ENCODE data around the gene GRIN2C. TPM values are rescaled to one million over a fixed set of nuclear protein-coding genes. Genes with fewer than 3 reads are reported as not detected.

GRIN2C gene
- total and polyA plus RNA-seq, 9 of the 15 experiments (the other 6 are each of a cell fraction or from before 2014, with no cell fraction given) = under 0.01 to 0.33 (median 0.10) TPM; not detected in 2

DNA sequence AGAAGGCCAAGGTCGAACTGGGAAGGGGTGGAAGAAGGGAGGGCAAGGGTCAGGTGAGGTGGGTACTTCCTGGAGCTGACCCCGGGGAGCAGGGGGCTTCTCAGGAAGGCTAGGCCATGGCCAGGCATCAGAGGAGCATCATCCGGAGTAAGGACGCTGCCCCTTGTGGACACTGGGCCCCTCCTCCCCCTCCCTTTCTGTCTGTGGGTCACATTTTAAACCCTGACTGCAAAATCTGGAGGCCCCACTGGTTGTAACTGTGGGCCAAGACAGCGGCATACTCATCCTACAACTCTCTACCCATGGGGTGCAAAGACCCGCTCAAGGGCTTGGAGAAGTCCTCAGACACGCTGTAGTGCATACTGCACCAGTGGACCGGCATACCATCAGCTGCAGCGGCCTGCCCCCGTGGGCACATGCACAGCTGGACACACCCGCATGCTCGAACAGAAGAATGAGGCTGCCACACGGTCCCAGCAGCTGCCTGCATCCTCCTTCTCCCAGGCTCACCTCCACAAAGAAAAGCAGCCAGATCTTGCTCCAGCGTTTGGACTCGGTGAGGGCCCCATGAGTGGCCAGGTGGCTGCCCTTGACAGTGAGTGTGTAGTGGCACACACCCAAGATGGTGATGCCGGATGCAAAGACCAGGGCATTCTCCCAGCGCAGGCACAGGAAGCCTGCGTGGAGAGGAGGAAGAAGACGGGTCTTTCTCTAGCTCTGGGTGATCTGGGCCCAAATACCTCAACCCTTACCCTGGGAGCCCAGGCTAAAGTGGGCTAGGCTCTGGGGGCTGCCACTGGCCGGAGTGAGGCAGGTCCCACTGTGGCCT is 32.5 kb upstream of the GRIN2C start:
- Histone ChIP-seq H2AFZ (ENCODE audit: low read depth, low read length) (no peak overlapping the region), H3K4me2 (ENCODE audit: insufficient read depth, low read length) (no peak overlapping the region)
- in situ Hi-C loops (cut with MboI) = no loop called here

More for the DNA sequence above, 32.5 kb upstream of the GRIN2C start:
- WGBS (ENCODE audit: insufficient coverage, low coverage, missing lambda C conversion rate) = 46% methylated on average over 19 of the region's 20 CpGs
- CTCF ChIA-PET (ENCODE audit: low intra/inter-chr PET ratio) = interaction anchor here (0.5 kb wide), 1 partner anchor 418 kb away, joined by 4 read pairs; no protein-coding TSS in a partner anchor
- Histone ChIP-seq H3K36me3 (ENCODE audit: control insufficient read depth, insufficient read depth, low read length) (no peaks in the 10 kb centered on the region), H3K27me3 (ENCODE audit: control insufficient read depth in 2 of 2, insufficient read depth in 2 of 2, low read length in 2 of 2) (peaks cover 21 to 44% of the 10 kb centered on the region in 2 experiments; a peak in 4 of 5 replicates), H3K4me3 (no peak overlapping the region), H3K27ac (ENCODE audit: extremely low read depth, low read depth, low read length) (no peak overlapping the region), H4K20me1 (replicated peaks; ENCODE audit: control insufficient read depth, insufficient read depth, low read length) (peaks cover 5% of the 10 kb centered on the region; the same call in 1 of the 2 replicates), H3K9me3 (replicated peaks; ENCODE audit: control insufficient read depth, insufficient read depth, low read depth, low read length) (no peaks in the 10 kb centered on the region), H3K79me2 (ENCODE audit: control insufficient read depth, insufficient read depth, low read length) (no peaks in the 10 kb centered on the region), H3K9ac (ENCODE audit: insufficient read depth in 1 of 2, low read depth in 2 of 2, low read length in 2 of 2) (no peak overlapping the region), H3K9me1 (ENCODE audit: control insufficient read depth, insufficient read depth, low read length) (no peaks in the 10 kb centered on the region), H3K4me1 (replicated peaks in 1 of 2; ENCODE audit: control insufficient read depth in 2 of 2, insufficient read depth in 2 of 2, low read length in 2 of 2) (peaks cover 0 to 25% of the 10 kb centered on the region in 2 experiments; a peak in 2 of 5 replicates)
- peak; percentile 32; the same call in 1 of the 3 replicates for ATAC-seq
- no peak for DNase-seq (ENCODE audit: extremely low read depth in 1 of 4, low spot score in 3 of 4)
- no peak for FAIRE-seq
- intact Hi-C loops (cut with micrococcal nuclease) = no loop called here
- POLR2A ChIA-PET = interaction anchor here (0.6 kb wide), 1 partner anchor 250 kb away, joined by 3 read pairs; no protein-coding TSS in a partner anchor
- TF ChIP-seq PHF21A (IDR thresholded peaks at IDR 0.05; ENCODE audit: borderline replicate concordance, low read depth) (no peak), ILK (tag; IDR thresholded peaks at IDR 0.05; ENCODE audit: borderline replicate concordance, low read depth) (no peak), GTF2E2 (tag; IDR thresholded peaks at IDR 0.05) (no peak), RBM17 (IDR thresholded peaks at IDR 0.05; ENCODE audit: borderline replicate concordance, low read depth, low read length) (no peak), ZNF174 (CRISPR knock-in tag; IDR thresholded peaks at IDR 0.05) (no peak), ZNF512 (tag; IDR thresholded peaks at IDR 0.05) (no peak), C11orf30 (IDR thresholded peaks at IDR 0.05; ENCODE audit: low read depth) (no peak)
- TF ChIP-seq, protein P1, sequence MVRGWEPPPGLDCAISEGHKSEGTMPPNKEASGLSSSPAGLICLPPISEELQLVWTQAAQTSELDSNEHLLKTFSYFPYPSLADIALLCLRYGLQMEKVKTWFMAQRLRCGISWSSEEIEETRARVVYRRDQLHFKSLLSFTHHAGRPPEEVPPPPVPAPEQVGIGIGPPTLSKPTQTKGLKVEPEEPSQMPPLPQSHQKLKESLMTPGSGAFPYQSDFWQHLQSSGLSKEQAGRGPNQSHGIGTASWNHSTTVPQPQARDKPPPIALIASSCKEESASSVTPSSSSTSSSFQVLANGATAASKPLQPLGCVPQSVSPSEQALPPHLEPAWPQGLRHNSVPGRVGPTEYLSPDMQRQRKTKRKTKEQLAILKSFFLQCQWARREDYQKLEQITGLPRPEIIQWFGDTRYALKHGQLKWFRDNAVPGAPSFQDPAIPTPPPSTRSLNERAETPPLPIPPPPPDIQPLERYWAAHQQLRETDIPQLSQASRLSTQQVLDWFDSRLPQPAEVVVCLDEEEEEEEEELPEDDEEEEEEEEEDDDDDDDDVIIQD (CRISPR knock-in tag; IDR thresholded peaks at IDR 0.05) = no peak
- TF ChIP-seq, protein P2, sequence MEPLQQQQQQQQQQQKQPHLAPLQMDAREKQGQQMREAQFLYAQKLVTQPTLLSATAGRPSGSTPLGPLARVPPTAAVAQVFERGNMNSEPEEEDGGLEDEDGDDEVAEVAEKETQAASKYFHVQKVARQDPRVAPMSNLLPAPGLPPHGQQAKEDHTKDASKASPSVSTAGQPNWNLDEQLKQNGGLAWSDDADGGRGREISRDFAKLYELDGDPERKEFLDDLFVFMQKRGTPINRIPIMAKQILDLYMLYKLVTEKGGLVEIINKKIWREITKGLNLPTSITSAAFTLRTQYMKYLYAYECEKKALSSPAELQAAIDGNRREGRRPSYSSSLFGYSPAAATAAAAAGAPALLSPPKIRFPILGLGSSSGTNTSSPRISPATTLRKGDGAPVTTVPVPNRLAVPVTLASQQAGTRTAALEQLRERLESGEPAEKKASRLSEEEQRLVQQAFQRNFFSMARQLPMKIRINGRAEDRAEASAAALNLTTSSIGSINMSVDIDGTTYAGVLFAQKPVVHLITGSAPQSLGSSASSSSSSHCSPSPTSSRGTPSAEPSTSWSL (CRISPR knock-in tag; IDR thresholded peaks at IDR 0.05; ENCODE audit: borderline replicate concordance) = no peak
- TF ChIP-seq, protein P3, sequence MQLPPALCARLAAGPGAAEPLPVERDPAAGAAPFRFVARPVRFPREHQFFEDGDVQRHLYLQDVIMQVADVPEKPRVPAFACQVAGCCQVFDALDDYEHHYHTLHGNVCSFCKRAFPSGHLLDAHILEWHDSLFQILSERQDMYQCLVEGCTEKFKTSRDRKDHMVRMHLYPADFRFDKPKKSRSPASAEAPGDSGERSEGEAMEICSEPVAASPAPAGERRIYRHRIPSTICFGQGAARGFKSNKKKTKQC (CRISPR knock-in tag; IDR thresholded peaks at IDR 0.05) = no peak
- no TSS peak for BruUV-seq (replicated peaks)

All from K562 (cell line).